NCI-H146 treated with DMSO at 0.1 percent for 48 hours (cell line): ENCODE data around the gene SUSD6.

Source experiments
- DNase-seq: peaks from one replicate; lab custom pipeline; 2025; ENCODE audit not compliant: unreplicated experiment; lab: John Stamatoyannopoulos, UW

Gene SUSD6

GRCh38 chr14:69755296-69755695 lies 143.9 kb downstream of the SUSD6 start:
- no peak for DNase-seq

DNA sequence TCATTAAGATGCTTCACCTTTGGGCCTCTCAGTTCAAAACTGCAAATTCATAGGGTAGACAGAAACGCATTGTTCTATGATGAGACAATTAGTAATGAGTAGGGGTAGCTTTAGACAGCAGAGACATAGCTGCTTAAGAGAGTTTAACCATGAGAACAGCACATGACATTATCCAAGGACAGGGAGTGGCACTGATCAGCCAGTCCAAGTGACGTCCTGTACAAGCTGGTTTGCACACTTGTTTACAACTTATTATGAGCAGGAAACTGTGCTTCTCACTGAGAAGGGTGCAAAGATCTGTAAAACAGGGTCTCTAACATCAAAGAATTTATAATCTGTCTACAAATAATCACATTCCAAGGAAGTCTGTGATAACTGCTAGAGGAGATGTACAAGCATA lies 144.4 kb downstream of the SUSD6 start:
- no peak for DNase-seq

- no peak for DNase-seq
These were observed 144.9 kb downstream of the SUSD6 start for GRCh38 chr14:69756298-69756697.

GRCh38 chr14:69760810-69761209 lies 149.4 kb downstream of the SUSD6 start:
- DNase-seq: no peak

- DNase-seq: no peak
These were observed 152.5 kb downstream of the SUSD6 start for GRCh38 chr14:69763761-69764510.
